Lung (tissue), 12 donors: ENCODE data around the gene GATC. TPM values are rescaled to one million over a fixed set of nuclear protein-coding genes. Genes with fewer than 3 reads are reported as not detected.
"Not testable (repeated sequence)": the region's sequence is repeated elsewhere in the genome, so short reads cannot be mapped to it uniquely, and the experiment has no call there.

Experiments used
- ATAC-seq: fragments of 200-7000 bp; cut with Tn5 transposase; one replicate; pipeline ENCODE4 v1.9.1; 2020; ENCODE audit warnings: moderate number of reproducible peaks; ENCODE audit not compliant: insufficient read depth, low FRiP score
- DNase-seq, 3 donors: peaks; one replicate each; pipeline ENCODE4 v3.0.0-alpha.2; 2013 to 2017
- H3K27ac ChIP-seq, 2 donors: one replicate each; pipeline ENCODE4 v1.5.1; 2013; ENCODE audit warnings: mild to moderate bottlenecking in 2 of 2, moderate library complexity in 2 of 2, control low read depth in 1 of 2, inconsistent platforms in 1 of 2, low read depth in 1 of 2, low read length in 1 of 2
- H3K27me3 ChIP-seq, 3 donors: one replicate each; pipeline ENCODE4 v1.5.1; 2013; ENCODE audit warnings: low read length in 2 of 3; ENCODE audit not compliant: control insufficient read depth in 3 of 3, insufficient read depth in 3 of 3
- H3K36me3 ChIP-seq, 4 donors: one replicate each; pipeline ENCODE4 v1.5.1; 2013; ENCODE audit warnings: low read length in 4 of 4, mild to moderate bottlenecking in 1 of 4, moderate library complexity in 1 of 4; ENCODE audit not compliant: control insufficient read depth in 4 of 4, insufficient read depth in 4 of 4
- H3K4me1 ChIP-seq, 5 donors: one replicate each; pipeline ENCODE4 v1.5.1; 2013; ENCODE audit warnings: low read length in 5 of 5, mild to moderate bottlenecking in 2 of 5, moderate library complexity in 1 of 5; ENCODE audit not compliant: control insufficient read depth in 5 of 5, insufficient read depth in 5 of 5
- H3K4me3 ChIP-seq: one replicate; pipeline ENCODE4 v1.5.1; 2013; ENCODE audit warnings: mild to moderate bottlenecking, control low read depth, moderate library complexity
- H3K9ac ChIP-seq, 2 donors: one replicate each; pipeline ENCODE4 v1.5.1; 2013; ENCODE audit warnings: low read length in 2 of 2, control low read depth in 1 of 2; ENCODE audit not compliant: insufficient read depth in 1 of 2
- H3K9me3 ChIP-seq, 4 donors: one replicate each; pipeline ENCODE4 v1.5.1; 2013; ENCODE audit warnings: low read length in 3 of 4, mild to moderate bottlenecking in 1 of 4, moderate library complexity in 1 of 4; ENCODE audit not compliant: control insufficient read depth in 4 of 4, insufficient read depth in 3 of 4
- WGBS, 2 donors: extraction: QIAGEN DNeasy Blood & Tissue Kit; methylation state at CpG; one replicate each; pipeline ENCODE4 v1.1.7; 2013; 5-methylcytosine and 5-hydroxymethylcytosine counted together
- polyA plus RNA-seq, 2 donors: library from polyadenylated mRNA; stranded (reverse); fragments of 200-250 nt; gene quantifications; one replicate each; pipeline ENCODE4 v1.2.1, GENCODE V29; 2013
- total RNA-seq, 2 donors: library from RNA; depleted of rRNA in 1 of 2; stranded (reverse); fragments of >200 nt in 1 of 2; gene quantifications; one replicate each; pipeline ENCODE4 v1.2.1, GENCODE V29; 2014 to 2021
- TF ChIP-seq, protein P1 (sequence below): IDR thresholded peaks from 2 replicates; pipeline ENCODE4 v1.5.1; 2012; ENCODE audit warnings: mild to moderate bottlenecking; ENCODE audit errors: control extremely low read depth, extremely low read depth
- donor health status: control.
- donor health status: control.
- donor health status: Bipolar disorder and iron deficiency.
- donor health status: healthy.
- donor health status: DM: yes; HTN: yes; CAD: no.

Gene GATC
- total and polyA plus RNA-seq, 4 donors: 10.6 to 27.6 (median 19.3) TPM

DNA sequence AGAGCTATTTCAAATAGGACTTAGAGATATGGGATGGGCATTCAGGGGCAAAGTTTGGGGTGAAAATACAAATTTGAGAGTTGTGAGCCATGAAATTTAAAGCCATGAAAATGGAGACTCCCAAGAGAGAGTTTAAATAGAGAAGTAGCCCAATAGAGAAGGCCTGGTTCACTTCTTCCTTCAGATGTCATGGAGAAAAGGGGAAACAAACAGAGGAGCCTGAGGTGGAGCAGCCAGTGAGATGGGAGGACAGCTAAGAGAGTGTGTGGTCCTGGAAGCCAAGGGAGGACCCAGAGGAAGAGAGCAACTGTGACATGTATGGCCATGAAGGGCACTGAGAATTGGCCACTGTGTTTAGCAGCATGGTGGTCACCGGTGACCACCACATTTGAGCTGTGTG, 37.4 kb downstream of the GATC start:
- no peak for DNase-seq
- Histone ChIP-seq H3K4me1 (no peaks in the 10 kb centered on the region), H3K4me3 (no peak overlapping the region), H3K27ac (no peak overlapping the region), H3K9me3 (no peaks in the 10 kb centered on the region), H3K27me3 (no peaks in the 10 kb centered on the region), H3K36me3 (peaks cover 0 to 4% (median 0%) of the 10 kb centered on the region in 4 donors), H3K9ac (no peak overlapping the region)
- ATAC-seq: no peak
- 96 to 100% methylated on average over 1 of the region's 1 CpG for WGBS, 2 donors
- TF ChIP-seq, protein P1, sequence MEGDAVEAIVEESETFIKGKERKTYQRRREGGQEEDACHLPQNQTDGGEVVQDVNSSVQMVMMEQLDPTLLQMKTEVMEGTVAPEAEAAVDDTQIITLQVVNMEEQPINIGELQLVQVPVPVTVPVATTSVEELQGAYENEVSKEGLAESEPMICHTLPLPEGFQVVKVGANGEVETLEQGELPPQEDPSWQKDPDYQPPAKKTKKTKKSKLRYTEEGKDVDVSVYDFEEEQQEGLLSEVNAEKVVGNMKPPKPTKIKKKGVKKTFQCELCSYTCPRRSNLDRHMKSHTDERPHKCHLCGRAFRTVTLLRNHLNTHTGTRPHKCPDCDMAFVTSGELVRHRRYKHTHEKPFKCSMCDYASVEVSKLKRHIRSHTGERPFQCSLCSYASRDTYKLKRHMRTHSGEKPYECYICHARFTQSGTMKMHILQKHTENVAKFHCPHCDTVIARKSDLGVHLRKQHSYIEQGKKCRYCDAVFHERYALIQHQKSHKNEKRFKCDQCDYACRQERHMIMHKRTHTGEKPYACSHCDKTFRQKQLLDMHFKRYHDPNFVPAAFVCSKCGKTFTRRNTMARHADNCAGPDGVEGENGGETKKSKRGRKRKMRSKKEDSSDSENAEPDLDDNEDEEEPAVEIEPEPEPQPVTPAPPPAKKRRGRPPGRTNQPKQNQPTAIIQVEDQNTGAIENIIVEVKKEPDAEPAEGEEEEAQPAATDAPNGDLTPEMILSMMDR: no peak

DNA sequence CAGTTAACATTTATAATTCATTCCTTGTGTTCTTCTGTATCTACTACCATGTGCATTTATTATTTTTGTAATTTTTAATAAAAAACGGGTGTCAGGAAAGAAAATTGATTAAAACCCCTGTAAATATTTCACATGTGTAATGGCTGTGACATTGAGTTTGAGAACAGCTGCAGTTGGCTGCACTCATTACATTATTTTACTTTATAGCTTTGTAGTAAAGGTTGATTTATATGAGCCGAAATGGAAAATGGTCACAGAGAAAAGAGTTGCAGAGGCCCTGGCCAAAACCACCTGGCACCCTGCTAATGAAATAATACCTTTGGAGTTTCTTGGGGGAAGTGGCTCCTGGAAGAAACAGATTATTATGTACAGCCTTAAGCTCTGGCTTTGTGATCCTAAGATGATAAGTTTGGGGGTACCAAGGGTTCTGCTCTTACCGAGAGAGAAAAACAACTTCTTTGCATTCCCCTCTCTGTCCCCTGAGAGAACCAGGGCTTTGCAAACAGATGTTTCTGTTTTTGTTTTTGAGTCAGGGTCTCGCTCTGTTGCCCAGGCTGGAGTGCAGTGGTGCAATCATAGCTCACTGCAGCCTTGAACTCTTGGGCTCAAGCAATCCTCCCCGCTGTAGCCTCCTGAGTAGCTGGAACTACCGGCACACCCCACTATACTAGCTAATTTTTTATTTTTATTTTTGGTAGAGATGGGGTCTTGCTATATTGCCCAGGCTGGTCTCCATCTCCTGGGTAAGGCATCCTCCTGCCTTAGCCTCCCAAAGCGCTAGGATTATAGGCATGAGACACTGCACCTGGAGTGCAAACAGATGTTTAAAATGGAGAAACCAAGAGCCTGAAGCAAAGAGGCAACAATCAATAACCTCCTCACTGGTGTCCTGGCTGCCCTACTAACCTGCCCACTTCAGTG, 40.0 kb downstream of the GATC start:
- DNase-seq (no peak), ATAC-seq (no peak)
- no peaks in the 10 kb centered on the region for H3K9me3 ChIP-seq
- no peak overlapping the region for H3K9ac ChIP-seq
- H3K27me3 ChIP-seq: no peaks in the 10 kb centered on the region
- WGBS, 2 donors: 96 to 98% methylated on average over 7 of the region's 7 CpGs
- TF ChIP-seq, protein P1: no peak
- H3K4me1 ChIP-seq: peaks cover 0 to 2% (median 0%) of the 10 kb centered on the region in 5 donors
- H3K4me3 ChIP-seq: no peak overlapping the region
- peaks cover 0 to 9% (median 4%) of the 10 kb centered on the region in 4 donors for H3K36me3 ChIP-seq
- H3K27ac ChIP-seq: no peak overlapping the region

DNA sequence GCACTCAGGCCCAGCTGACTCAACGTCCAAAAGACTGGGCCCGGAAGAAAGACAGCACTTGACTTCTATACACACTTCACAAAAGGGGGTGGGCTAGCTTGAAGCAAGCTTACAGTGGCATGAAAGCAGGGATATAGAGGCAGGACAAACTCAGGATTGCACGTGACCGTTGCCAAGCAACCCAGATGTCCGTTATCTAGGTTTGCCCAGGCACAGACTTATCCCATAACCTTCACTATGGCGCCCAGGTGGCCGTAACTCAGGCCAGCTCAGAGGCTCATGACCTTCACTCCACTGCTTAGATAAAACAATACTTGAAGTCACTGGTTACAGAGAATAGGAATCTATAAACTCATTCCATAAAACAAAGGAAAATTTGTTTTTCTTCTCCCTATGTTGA, 41.3 kb downstream of the GATC start:
- not testable (repeated sequence) for H3K9me3 ChIP-seq, H3K27ac ChIP-seq, DNase-seq, ATAC-seq, H3K4me3 ChIP-seq, H3K27me3 ChIP-seq, H3K9ac ChIP-seq, H3K4me1 ChIP-seq
- H3K36me3 ChIP-seq: peaks cover 0 to 11% (median 6%) of the 10 kb centered on the region in 4 donors
- WGBS, 2 donors: 85 to 97% methylated on average over 7 of the region's 7 CpGs

DNA sequence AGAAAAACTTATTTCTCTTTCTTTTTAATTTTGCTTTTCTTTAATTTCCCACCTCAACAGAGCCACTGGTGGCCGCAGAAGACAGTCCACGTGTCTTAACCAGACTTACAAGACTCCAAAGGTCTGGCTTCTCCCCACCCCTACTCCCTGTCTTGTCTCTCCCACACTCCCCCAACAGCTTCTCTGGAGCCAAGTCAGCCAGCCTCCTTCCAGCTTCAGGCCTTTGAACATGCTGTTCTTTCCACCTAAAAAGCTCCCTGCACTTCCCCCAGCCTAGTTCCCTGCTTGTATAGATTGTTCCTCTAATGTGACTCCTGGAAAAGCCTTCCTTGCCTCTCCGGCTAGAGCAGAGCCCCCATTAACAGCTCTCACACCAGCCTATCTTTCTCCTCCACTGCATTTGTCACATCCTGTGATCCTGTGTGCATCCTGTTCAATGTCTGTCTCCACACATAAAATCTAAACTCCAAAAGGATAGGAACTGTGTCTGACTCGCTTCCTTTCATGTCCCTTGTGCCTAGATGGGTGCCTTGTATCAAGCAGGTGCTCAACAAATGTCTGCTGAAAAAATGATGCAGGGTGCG, 41.9 kb downstream of the GATC start:
- Histone ChIP-seq H3K9ac (no peak overlapping the region), H3K9me3 (no peaks in the 10 kb centered on the region), H3K27ac (no peak overlapping the region), H3K4me3 (no peak overlapping the region), H3K4me1 (peaks cover 0 to 2% (median 0%) of the 10 kb centered on the region in 5 donors), H3K27me3 (no peaks in the 10 kb centered on the region), H3K36me3 (peaks cover 0 to 9% (median 5%) of the 10 kb centered on the region in 4 donors)
- WGBS, 2 donors: 76 to 78% methylated on average over 5 of the region's 5 CpGs
- TF ChIP-seq, protein P1: no peak
- ATAC-seq (no peak), DNase-seq (no peak)
